Esophagus squamous epithelium (tissue), 4 donors: ENCODE measurements around the gene BNIPL.

Experiments
- CTCF ChIP-seq, 6 experiments: fragments of 450-650 bp in 4 of 6; fragments of 200-600 bp in 2 of 6; sonication (generic) in 2 of 6; IDR thresholded peaks; one replicate each; pipeline ENCODE4 v1.5.1; 2016 to 2019; ENCODE audit warnings: antibody characterized with exemption in 6 of 6, mild to moderate bottlenecking in 4 of 6, moderate library complexity in 4 of 6
- POLR2A ChIP-seq, 4 donors: fragments of 450-650 bp; IDR thresholded peaks; one replicate each; pipeline ENCODE4 v1.6.1; 2017; ENCODE audit warnings: antibody characterized with exemption in 4 of 4, mild to moderate bottlenecking in 4 of 4, moderate library complexity in 3 of 4

- TF ChIP-seq CTCF (IDR thresholded peaks at IDR 0.05) (no peak), POLR2A (IDR thresholded peaks at IDR 0.05) (no peak)
Measured at GRCh38 chr1:151026460-151026859, 9.9 kb upstream of the BNIPL start.
